Measurements from ENCODE around the gene CPED1.

CPED1 gene

GRCh38 chr7:120988591-120989256, at the start of gene CPED1:
Gene CPED1, plus strand, starts transcription at chr7:120988711. Its CDS starts 911 bp downstream, at chr7:120989622.
- DNase-seq = no peak

- DNase-seq = no peak
Measured at GRCh38 chr7:120939345-120939744, 49.2 kb upstream of the CPED1 start.

GRCh38 chr7:120941064-120941463, 47.4 kb upstream of the CPED1 start:
- no peak for DNase-seq

- DNase-seq = no peak
Measured at GRCh38 chr7:120941856-120942255, 46.7 kb upstream of the CPED1 start.

GRCh38 chr7:120942861-120943260, 45.6 kb upstream of the CPED1 start:
- no peak for DNase-seq

GRCh38 chr7:120944826-120945562, 43.5 kb upstream of the CPED1 start:
- no peak for DNase-seq

GRCh38 chr7:120947980-120948379, 40.5 kb upstream of the CPED1 start:
- no peak for DNase-seq

- DNase-seq = no peak
Measured at GRCh38 chr7:120949393-120949911, 39.1 kb upstream of the CPED1 start.

GRCh38 chr7:120949998-120950538, 38.4 kb upstream of the CPED1 start:
- DNase-seq = no peak

GRCh38 chr7:120950539-120951308, 37.8 kb upstream of the CPED1 start, which contains the start of gene ING3:
Gene ING3, plus strand, starts transcription at chr7:120950777. Its CDS starts 120 bp downstream, at chr7:120950897.
- DNase-seq = peak; percentile 93

GRCh38 chr7:120951309-120951699, 37.2 kb upstream of the CPED1 start:
- no peak for DNase-seq

GRCh38 chr7:120951826-120952225, 36.7 kb upstream of the CPED1 start:
- no peak for DNase-seq

- DNase-seq = no peak
Measured at GRCh38 chr7:120955577-120956149, 32.8 kb upstream of the CPED1 start.

- no peak for DNase-seq
Measured at GRCh38 chr7:120959929-120960484, 28.5 kb upstream of the CPED1 start.

GRCh38 chr7:120960714-120961113, 27.8 kb upstream of the CPED1 start:
- no peak for DNase-seq

GRCh38 chr7:120961638-120962173, 26.8 kb upstream of the CPED1 start:
- no peak for DNase-seq

- no peak for DNase-seq
Measured at GRCh38 chr7:120964088-120964487, 24.4 kb upstream of the CPED1 start.

GRCh38 chr7:120966961-120967360, 21.6 kb upstream of the CPED1 start:
- peak; percentile 62 for DNase-seq

GRCh38 chr7:120973849-120974248, 14.7 kb upstream of the CPED1 start:
- DNase-seq = no peak

GRCh38 chr7:120979765-120980499, 8.6 kb upstream of the CPED1 start:
- DNase-seq = no peak

- DNase-seq = no peak
Measured at GRCh38 chr7:120981117-120981516, 7.4 kb upstream of the CPED1 start.

Data from NCI-H1436 treated with DMSO at 0.1 percent for 48 hours (cell line).